ENCODE data around the gene IL12RB1. TPM values are rescaled to one million over a fixed set of nuclear protein-coding genes. Genes with fewer than 3 reads are reported as not detected.

The IL12RB1 gene
- total and polyA plus RNA-seq, 10 of the 15 experiments (the other 5 are each of a cell fraction or from before 2014, with no cell fraction given): 2.8 to 29.9 (median 17.6) TPM

DNA sequence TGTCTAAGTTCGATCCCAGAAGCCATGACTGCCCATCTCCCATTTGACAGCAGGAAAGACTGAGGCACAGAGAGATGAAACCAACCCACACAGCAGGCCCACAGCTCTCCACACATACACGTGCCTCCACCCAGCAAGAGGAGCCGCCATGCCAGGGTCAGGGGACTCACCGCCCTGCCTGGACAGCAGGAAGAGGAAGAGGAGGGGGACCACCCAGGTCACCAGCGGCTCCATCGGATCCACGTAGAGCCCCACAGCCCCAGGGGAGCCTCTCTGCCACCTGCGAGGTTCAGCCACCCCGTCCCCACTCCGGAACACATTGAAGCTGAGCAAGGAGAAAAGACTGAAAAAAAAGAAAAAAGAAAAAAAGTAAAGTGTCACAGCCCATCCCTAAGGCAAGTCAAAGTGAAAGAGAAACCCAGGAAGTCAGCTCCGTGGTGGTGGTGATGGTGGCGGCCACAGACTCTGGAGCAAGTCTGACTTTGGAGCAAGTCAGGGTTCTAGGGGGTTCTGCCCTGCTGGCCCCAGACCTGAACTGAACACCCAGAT, at the start of gene IL12RB1 (continued):
- TF ChIP-seq RAD21 (IDR thresholded peaks at IDR 0.05; ENCODE audit: insufficient read depth, low read depth, low read length) (no peak), SUPT20H (IDR thresholded peaks at IDR 0.05; ENCODE audit: borderline replicate concordance, control insufficient read depth, low read depth, low read length) (no peak), CHD2 (IDR thresholded peaks at IDR 0.05; ENCODE audit: borderline replicate concordance, low read depth, low read length) (no peak), DPF2 (IDR thresholded peaks at IDR 0.05) (peak; percentile 72), CBX5 (IDR thresholded peaks at IDR 0.05; ENCODE audit: low read depth) (no peak), SPI1 (IDR thresholded peaks at IDR 0.05; ENCODE audit: borderline replicate concordance, insufficient read depth, low read depth, low read length) (peak; percentile 44; the same call in 1 of the 2 replicates), TBL1XR1 (IDR thresholded peaks at IDR 0.05; ENCODE audit: low read depth, low read length) (no peak), LARP7 (IDR thresholded peaks at IDR 0.05) (no peak), PAX5 (IDR thresholded peaks at IDR 0.05; ENCODE audit: borderline replicate concordance, low read depth, low read length) (no peak; the same call in 1 of the 2 replicates), GABPA (IDR thresholded peaks at IDR 0.05; ENCODE audit: low read depth) (no peak), HDAC2 (IDR thresholded peaks at IDR 0.05) (no peak), ZNF207 (IDR thresholded peaks at IDR 0.05; ENCODE audit: borderline replicate concordance) (no peak), E2F4 (IDR thresholded peaks at IDR 0.05; ENCODE audit: low read depth, low read length) (no peak), KAT2A (conservative IDR thresholded peaks at IDR 0.05; ENCODE audit: control insufficient read depth, low read depth, low read length) (no peak), MTA2 (IDR thresholded peaks at IDR 0.05; ENCODE audit: low read depth) (no peak; the same call in 1 of the 2 replicates), CEBPZ (IDR thresholded peaks at IDR 0.05; ENCODE audit: low read depth, low read length) (no peak), BRCA1 (IDR thresholded peaks at IDR 0.05; ENCODE audit: low read depth, low read length) (no peak), HDAC6 (IDR thresholded peaks at IDR 0.05; ENCODE audit: unreplicated experiment) (no peak), ATF2 (IDR thresholded peaks at IDR 0.05; ENCODE audit: low read length) (no peak), EZH2 (IDR thresholded peaks at IDR 0.05; ENCODE audit: borderline replicate concordance, control insufficient read depth, low read depth, low read length) (no peak), CREM (IDR thresholded peaks at IDR 0.05; ENCODE audit: low read depth) (peak; percentile 67; the same call in 1 of the 2 replicates)
- TF ChIP-seq, protein P1, sequence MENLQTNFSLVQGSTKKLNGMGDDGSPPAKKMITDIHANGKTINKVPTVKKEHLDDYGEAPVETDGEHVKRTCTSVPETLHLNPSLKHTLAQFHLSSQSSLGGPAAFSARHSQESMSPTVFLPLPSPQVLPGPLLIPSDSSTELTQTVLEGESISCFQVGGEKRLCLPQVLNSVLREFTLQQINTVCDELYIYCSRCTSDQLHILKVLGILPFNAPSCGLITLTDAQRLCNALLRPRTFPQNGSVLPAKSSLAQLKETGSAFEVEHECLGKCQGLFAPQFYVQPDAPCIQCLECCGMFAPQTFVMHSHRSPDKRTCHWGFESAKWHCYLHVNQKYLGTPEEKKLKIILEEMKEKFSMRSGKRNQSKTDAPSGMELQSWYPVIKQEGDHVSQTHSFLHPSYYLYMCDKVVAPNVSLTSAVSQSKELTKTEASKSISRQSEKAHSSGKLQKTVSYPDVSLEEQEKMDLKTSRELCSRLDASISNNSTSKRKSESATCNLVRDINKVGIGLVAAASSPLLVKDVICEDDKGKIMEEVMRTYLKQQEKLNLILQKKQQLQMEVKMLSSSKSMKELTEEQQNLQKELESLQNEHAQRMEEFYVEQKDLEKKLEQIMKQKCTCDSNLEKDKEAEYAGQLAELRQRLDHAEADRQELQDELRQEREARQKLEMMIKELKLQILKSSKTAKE (IDR thresholded peaks at IDR 0.05; ENCODE audit: low read depth, poor library complexity, severe bottlenecking): peak; percentile 26

Measured in GM12878 (cell line).